Transverse colon (tissue), 4 donors: ENCODE data around the gene C17orf75. TPM values are rescaled to one million over a fixed set of nuclear protein-coding genes. Genes with fewer than 3 reads are reported as not detected.
A peak's percentile ranks its signal among the peaks of the same experiment; 100 is the strongest.
"Not testable (repeated sequence)": the region's sequence is repeated elsewhere in the genome, so short reads cannot be mapped to it uniquely, and the experiment has no call there.

ENCODE experiments used
- DNase-seq: peaks from one replicate; pipeline ENCODE4 v3.0.0-alpha.2; 2019
- H3K27ac ChIP-seq, 4 donors: fragments of 200-600 bp; sonication (generic); 2 replicates each; pipeline ENCODE4 v1.5.1; 2016 to 2018; ENCODE audit warnings: inconsistent platforms in 4 of 4
- H3K27me3 ChIP-seq: fragments of 200-600 bp; sonication (generic); 2 replicates; pipeline ENCODE4 v1.5.1; 2017; ENCODE audit warnings: inconsistent platforms
- H3K36me3 ChIP-seq, 4 donors: fragments of 200-600 bp; sonication (generic); 2 replicates each; pipeline ENCODE4 v1.5.1; 2017 to 2019; ENCODE audit warnings: inconsistent platforms in 4 of 4
- H3K4me1 ChIP-seq, 4 donors: fragments of 200-600 bp; sonication (generic); 2 replicates each; pipeline ENCODE4 v1.5.1; 2017 to 2020; ENCODE audit warnings: inconsistent platforms in 4 of 4
- H3K4me3 ChIP-seq, 4 donors: fragments of 200-600 bp; sonication (generic); 1 replicate in 1 of 4; 2 replicates in 3 of 4; pipeline versions ENCODE4 v1.5.1 to v1.6.1; 2017 to 2019; ENCODE audit warnings: inconsistent platforms in 4 of 4
- H3K9me3 ChIP-seq, 2 donors: fragments of 200-600 bp; sonication (generic); 2 replicates each; pipeline ENCODE4 v1.5.1; 2017 to 2019; ENCODE audit warnings: inconsistent platforms in 2 of 2
- EP300 ChIP-seq: sonication (generic); formaldehyde crosslinking; IDR thresholded peaks from one replicate; pipeline ENCODE4 v1.6.1; 2017; ENCODE audit warnings: antibody characterized with exemption, low read depth
- POLR2A ChIP-seq: fragments of 450-650 bp; IDR thresholded peaks from one replicate; pipeline ENCODE4 v1.6.1; 2016; ENCODE audit warnings: antibody characterized with exemption, mild to moderate bottlenecking, moderate library complexity
- POLR2AphosphoS5 ChIP-seq, 3 donors: sonication (generic); formaldehyde crosslinking; IDR thresholded peaks; one replicate each; pipeline ENCODE4 v1.6.1; 2016; ENCODE audit warnings: antibody characterized with exemption in 3 of 3
- WGBS, 2 donors: methylation state at CpG; one replicate each; pipeline ENCODE4 v1.1.5; 2018; ENCODE audit warnings: low coverage in 1 of 2; 5-methylcytosine and 5-hydroxymethylcytosine counted together
- in situ Hi-C, 4 donors: fragments of 200-750 bp; cut with MboI; loops; one replicate each; pipeline versions ENCODE4 v1.15.0 to v1.15.1; 2017; ENCODE audit warnings: low sequenced_read_pairs in 3 of 4, low pct_ligation_motif_present in 1 of 4, low pct_unique_long_range_greater_than_20kb in 1 of 4
- intact Hi-C: fragments of 100-400 bp; cut with DNase I; formaldehyde crosslinking; loops from one replicate; pipeline ENCODE4 v1.15.1; 2023; ENCODE audit warnings: low total_unique reads
- total RNA-seq, 4 donors: library from RNA; depleted of rRNA; stranded (reverse); fragments of >200 nt; gene quantifications; one replicate each; pipeline ENCODE4 v1.1.0, GENCODE V29; 2016
- TF ChIP-seq, protein P1 (sequence below), 5 experiments: fragments of 200-600 bp in 3 of 5; fragments of 450-650 bp in 2 of 5; sonication (generic) in 3 of 5; IDR thresholded peaks; 1 replicate in 2 of 5; 2 replicates in 3 of 5; pipeline ENCODE4 v1.5.1; 2016 to 2017; ENCODE audit warnings: antibody characterized with exemption in 5 of 5, inconsistent platforms in 3 of 5, mild to moderate bottlenecking in 2 of 5, moderate library complexity in 1 of 5

The C17orf75 gene, protein sequence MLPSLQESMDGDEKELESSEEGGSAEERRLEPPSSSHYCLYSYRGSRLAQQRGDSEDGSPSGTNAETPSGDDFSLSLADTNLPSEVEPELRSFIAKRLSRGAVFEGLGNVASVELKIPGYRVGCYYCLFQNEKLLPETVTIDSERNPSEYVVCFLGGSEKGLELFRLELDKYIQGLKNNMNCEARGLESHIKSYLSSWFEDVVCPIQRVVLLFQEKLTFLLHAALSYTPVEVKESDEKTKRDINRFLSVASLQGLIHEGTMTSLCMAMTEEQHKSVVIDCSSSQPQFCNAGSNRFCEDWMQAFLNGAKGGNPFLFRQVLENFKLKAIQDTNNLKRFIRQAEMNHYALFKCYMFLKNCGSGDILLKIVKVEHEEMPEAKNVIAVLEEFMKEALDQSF
- total RNA-seq = 10 to 100 TPM in 2 of 4 donors, 1 to 10 TPM in 2; 2.2 to 17.6 (median 9.6) TPM

DNA sequence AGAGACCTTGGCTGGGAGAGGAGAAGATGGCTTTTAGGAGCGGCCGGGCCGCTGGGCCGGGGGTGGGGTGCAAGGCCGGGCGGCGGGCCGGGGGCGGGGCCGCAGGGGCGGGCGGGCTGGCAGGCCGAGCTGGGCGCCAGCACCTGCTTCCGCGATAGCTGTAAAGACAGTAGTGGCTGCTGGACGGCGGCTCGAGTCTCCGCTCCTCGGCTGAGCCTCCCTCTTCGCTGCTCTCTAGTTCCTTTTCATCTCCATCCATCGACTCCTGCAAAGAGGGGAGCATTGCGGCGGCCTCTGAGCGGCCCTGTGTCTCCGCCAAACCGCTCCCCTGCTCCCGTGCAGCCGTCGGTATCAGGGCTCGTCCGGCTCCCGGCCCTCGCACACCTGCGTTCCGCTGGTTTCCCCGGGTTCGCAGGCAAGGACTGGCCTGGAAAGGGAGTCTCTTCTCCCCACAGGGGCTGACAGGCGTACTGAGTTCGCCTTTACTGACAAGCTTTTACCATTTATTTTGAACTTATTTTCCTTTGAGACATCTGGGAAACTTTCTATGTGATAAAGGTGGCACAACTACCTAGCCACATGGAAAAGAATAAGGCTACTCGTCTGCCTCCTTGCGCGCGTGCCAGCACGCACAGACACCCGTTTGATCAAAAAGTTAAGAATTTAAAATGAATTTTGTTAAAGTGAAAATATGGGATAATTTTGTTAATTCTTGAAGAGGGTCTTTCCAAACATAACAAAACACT is at the start of gene C17orf75:
Gene C17orf75, minus strand, starts transcription at position 317 of the 746 bp plus-strand sequence. Its CDS starts 34 bp downstream, at position 283.
- H3K27me3 ChIP-seq = no peaks in the 10 kb centered on the region
- TF ChIP-seq, protein P1, sequence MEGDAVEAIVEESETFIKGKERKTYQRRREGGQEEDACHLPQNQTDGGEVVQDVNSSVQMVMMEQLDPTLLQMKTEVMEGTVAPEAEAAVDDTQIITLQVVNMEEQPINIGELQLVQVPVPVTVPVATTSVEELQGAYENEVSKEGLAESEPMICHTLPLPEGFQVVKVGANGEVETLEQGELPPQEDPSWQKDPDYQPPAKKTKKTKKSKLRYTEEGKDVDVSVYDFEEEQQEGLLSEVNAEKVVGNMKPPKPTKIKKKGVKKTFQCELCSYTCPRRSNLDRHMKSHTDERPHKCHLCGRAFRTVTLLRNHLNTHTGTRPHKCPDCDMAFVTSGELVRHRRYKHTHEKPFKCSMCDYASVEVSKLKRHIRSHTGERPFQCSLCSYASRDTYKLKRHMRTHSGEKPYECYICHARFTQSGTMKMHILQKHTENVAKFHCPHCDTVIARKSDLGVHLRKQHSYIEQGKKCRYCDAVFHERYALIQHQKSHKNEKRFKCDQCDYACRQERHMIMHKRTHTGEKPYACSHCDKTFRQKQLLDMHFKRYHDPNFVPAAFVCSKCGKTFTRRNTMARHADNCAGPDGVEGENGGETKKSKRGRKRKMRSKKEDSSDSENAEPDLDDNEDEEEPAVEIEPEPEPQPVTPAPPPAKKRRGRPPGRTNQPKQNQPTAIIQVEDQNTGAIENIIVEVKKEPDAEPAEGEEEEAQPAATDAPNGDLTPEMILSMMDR (IDR thresholded peaks at IDR 0.05) = no peak
- TF ChIP-seq POLR2AphosphoS5 (IDR thresholded peaks at IDR 0.05) = peak; percentile 57 to 64 (median 63)
- TF ChIP-seq POLR2A = peak; percentile 59
- peak within 1 kb of the TSS; percentile 87 to 89 (median 88) for H3K27ac ChIP-seq
- intact Hi-C loops = no loop called here
- in situ Hi-C loops = no loop called here
- H3K4me3 ChIP-seq = peak within 1 kb of the TSS; percentile 40 to 81 (median 64)
- no peaks in the 10 kb centered on the region for H3K9me3 ChIP-seq
- H3K36me3 ChIP-seq = no peaks in the 10 kb centered on the region
- H3K4me1 ChIP-seq = peaks cover 4 to 17% (median 11%) of the 10 kb centered on the region in 4 donors
- 8 to 18% methylated on average over 8 to 36 of the region's 47 CpGs for WGBS, 2 donors
- DNase-seq = peak; percentile 82

DNA sequence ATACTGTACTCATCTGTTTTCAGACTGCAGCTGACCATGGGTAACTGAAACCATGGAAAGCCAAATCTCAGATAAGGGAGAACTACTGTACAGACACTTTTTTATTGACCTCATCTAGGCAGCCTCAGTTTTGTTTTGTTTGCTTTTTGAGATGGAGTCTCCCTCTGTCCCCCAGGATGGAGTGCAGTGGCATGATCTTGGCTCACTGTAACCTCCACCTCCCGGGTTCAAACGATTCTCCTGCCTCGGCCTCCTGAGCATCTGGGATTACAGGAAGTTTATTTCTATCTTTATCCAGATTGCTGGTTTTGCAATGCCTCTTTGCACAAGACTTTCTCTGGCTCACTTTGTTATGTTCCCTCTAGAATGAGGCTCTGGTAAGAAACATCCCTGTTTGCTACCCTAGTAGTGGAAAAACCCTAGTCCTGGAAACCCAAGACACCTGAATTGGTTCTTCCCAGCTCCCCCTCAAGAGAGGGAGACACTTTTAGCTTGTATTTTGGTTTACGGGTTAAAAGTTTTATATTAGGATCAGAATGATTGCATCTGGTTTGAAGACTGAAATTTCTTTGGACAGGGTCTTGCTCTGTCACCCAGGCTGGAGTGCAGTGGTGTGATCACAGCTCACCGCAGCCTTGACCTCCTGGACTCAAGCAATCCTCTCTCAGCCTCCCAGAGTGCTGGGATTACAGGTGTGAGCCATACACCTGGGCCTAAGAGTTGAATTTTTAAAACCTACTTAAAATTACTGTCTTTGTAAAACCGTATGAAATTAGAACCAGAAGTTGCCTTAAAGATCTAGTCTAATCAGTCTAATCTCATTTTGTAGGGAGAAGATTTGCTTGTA is 46.9 kb upstream of the C17orf75 start:
- no peaks in the 10 kb centered on the region for H3K27me3 ChIP-seq
- intact Hi-C loops (no loop called here), in situ Hi-C loops (no loop called here)
- WGBS, 2 donors = 96 to 97% methylated on average over 5 to 6 of the region's 6 CpGs
- no peaks in the 10 kb centered on the region for H3K36me3 ChIP-seq
- no peaks in the 10 kb centered on the region for H3K9me3 ChIP-seq
- H3K4me1 ChIP-seq = no peaks in the 10 kb centered on the region
- no peak for TF ChIP-seq POLR2AphosphoS5 (IDR thresholded peaks at IDR 0.05)
- TF ChIP-seq EP300 = no peak
- TF ChIP-seq, protein P1 (IDR thresholded peaks at IDR 0.05) = no peak
- no peak for TF ChIP-seq POLR2A
- no peak overlapping the region for H3K4me3 ChIP-seq
- no peak for DNase-seq
- H3K27ac ChIP-seq = no peak overlapping the region

DNA sequence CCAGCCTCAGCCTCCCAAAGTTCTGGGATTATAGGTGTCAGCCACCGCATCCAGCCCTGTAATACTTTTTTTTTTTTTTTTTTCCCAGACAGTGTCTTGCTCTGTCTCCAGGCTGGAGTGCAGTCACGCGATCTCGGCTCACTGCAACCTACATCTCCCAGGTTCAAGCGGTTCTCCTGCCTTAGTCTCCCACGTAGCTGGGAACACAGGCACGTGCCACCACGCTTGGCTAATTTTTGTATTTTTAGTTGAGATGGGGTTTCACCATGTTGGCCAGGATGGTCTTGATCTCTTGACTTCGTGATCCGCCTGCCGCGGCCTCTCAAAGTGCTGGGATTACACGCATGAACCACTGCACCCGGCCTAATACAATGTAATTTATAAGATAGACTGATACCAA is 46.2 kb upstream of the C17orf75 start:
- H3K27me3 ChIP-seq, in situ Hi-C loops, H3K4me1 ChIP-seq, H3K36me3 ChIP-seq, DNase-seq, H3K27ac ChIP-seq, H3K9me3 ChIP-seq, H3K4me3 ChIP-seq, intact Hi-C loops: not testable (repeated sequence)
- 88 to 96% methylated on average over 8 to 14 of the region's 14 CpGs for WGBS, 2 donors

DNA sequence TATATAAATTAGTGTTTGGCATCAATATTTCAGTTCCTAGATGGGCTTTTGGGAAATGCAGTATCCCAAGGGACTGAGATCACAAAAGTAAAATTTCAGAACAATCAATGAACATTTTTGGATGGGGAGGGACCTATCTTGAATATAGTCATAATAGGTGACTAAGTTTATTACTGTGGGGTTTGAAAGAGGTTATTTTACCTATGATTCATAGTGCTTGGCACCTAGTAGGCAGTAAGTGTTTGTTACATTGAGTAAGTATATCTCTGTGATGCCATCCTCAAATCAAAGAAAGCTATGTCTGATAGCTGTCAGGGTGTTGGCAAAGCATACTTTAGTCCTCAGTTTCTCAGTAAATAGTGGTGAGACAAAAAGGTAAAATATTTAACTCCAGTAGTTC is 44.9 kb upstream of the C17orf75 start:
- no peak for DNase-seq
- H3K4me1 ChIP-seq = no peaks in the 10 kb centered on the region
- no peaks in the 10 kb centered on the region for H3K27me3 ChIP-seq
- H3K36me3 ChIP-seq = no peaks in the 10 kb centered on the region
- in situ Hi-C loops = no loop called here
- intact Hi-C loops = no loop called here
- no peak overlapping the region for H3K4me3 ChIP-seq
- H3K9me3 ChIP-seq = no peaks in the 10 kb centered on the region
- TF ChIP-seq, protein P1 (IDR thresholded peaks at IDR 0.05) = no peak
- TF ChIP-seq POLR2AphosphoS5 (IDR thresholded peaks at IDR 0.05) = no peak
- no peak overlapping the region for H3K27ac ChIP-seq
